ENCODE measurements around the gene FASTK.
"Not testable (repeated sequence)": the region's sequence is repeated elsewhere in the genome, so short reads cannot be mapped to it uniquely, and the experiment has no call there.

The FASTK gene

GRCh38 chr7:151046603-151047573 is 33.7 kb downstream of the FASTK start:
- peak; percentile 47 for DNase-seq (ENCODE audit: low read depth)

DNA sequence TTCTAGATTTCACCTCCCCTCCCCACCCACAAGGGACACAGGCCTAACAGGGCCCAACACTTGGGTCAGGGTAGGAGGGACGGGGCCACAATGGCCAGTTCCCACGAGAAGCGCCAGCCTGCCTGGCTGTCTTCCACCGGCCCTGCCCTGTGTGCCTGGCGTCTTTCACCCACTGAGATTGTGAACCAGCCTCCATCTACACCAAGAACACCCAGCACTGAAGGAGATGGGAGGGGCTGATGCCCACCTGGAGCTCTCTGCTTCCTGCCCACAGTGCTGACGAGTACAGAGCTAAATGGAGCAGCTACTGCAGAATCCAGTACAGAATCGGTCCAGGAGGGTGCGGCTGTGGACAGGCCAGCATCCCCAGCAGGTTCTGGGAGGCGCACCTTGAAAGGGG is 34.6 kb downstream of the FASTK start:
- no peak for DNase-seq (ENCODE audit: low read depth)

DNA sequence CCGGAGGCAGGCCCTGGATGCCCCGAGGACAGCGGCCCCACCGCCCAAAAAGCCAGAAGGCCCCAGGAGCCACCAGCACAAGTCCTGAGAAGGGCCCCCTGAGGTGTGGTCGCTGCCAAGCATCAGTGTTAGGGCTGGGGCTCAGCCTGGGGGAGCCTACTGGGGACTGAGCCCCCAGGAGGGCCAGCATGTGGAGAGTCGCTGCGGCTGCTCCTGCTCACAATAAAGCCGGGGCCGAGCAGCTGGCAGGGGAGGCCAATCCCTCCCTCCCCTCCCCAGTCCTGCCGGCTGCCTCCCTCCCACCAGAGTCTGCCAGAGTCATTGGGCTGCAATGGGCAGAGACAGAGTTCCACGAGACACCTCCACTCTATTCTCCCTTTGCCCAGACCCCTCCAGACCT is 35.3 kb downstream of the FASTK start:
- DNase-seq (ENCODE audit: low read depth): no peak

GRCh38 chr7:151043959-151044358 is 36.6 kb downstream of the FASTK start:
- no peak for DNase-seq (ENCODE audit: low read depth)

- not testable (repeated sequence) for DNase-seq (ENCODE audit: low read depth)
Observed at GRCh38 chr7:151043449-151043848, 37.2 kb downstream of the FASTK start.

GRCh38 chr7:151040616-151041375 is 39.8 kb downstream of the FASTK start:
- no peak for DNase-seq (ENCODE audit: low read depth)

DNA sequence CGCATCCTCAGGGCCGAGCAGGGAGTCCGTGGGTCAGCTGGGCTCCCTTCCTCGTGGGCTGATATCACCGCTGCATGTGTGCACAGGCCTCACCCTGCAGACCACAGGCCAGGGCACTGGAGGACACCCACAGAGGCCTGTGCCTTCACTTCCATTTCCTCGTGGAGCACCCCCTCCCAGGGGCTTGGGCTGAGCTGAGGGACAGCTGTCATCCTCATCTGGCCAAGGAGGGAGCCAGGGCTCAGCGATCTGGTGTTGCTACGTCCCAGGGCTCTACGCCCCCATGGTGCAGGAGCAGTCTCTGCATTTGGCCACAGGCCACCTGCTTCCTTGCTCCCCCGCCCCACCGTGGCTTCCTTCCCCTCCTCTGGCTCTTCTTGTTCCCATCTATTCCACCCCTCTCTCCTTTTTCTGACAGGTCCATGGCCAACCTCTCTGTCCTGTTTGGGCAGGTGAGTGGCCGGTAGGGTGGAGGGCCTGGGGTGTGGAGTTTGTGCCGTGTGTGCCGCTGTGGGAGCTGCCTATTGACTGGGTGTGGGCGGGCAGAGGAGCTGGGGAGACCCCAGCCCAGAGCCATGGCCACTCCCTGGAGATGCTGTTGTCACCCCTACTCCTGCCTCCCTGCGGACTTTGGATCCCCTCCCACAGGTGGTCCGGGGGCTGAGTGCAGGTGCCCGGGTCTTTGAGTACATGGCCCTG is 40.6 kb downstream of the FASTK start:
- no peak for DNase-seq (ENCODE audit: low read depth)

GRCh38 chr7:151038951-151039849 is 41.4 kb downstream of the FASTK start:
- DNase-seq (ENCODE audit: low read depth): peak; percentile 86

GRCh38 chr7:151035902-151036301 is 44.7 kb downstream of the FASTK start:
- DNase-seq (ENCODE audit: low read depth): no peak

DNA sequence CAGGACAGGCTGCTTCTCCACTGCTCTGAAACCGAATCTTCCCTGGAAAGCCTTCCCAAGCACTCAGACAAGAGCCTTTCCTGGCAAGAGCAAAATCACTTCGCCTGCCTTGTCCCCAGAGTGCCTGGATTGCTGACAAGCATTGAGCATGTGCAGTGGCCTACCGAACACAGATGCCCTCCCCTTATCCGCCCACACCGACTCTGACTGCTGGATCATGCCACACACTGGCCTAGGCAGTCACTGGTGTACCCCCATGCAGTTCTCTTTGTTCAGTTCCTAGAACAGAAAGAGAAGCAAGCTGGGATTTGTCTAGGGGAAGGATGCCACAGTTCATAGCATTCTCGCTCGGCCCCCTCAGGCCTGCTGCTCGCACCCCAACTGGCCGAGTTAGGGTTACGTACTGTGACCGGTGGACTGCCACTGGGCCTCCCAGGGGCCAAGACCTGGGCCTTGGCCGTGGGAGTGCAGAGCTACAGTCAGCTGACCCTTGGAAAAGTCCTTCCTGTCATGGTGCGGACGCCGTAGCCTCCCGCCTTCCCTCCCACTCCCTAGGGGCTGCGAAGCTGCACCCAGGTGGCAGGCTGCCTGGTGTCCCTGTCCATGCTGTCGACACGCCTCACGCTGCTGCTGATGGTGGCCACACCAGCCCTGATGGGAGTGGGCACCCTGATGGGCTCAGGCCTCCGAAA is 45.4 kb downstream of the FASTK start:
- no peak for DNase-seq (ENCODE audit: low read depth)

- no peak for DNase-seq (ENCODE audit: low read depth)
Observed at GRCh38 chr7:151034312-151035025, 46.1 kb downstream of the FASTK start.

DNA sequence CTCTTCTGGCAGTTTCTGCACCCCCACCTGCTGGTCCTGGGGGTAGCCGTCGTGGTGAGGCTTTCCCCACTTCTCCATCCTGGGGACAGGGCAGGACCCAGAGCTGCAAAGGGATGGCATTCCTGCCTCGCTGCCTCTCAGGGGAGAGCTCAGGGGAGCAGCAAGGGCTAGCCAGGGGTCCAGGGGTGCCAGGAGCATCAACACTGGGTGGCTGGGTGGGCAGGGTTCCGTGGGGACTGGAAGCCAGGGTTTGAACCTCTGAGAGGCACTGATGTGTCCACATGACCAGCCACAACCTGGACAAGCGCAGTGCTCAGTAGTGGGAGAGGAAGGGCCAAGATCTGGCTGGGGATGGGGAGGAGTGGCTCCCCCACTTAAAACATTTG is 46.8 kb downstream of the FASTK start:
- no peak for DNase-seq (ENCODE audit: low read depth)

DNA sequence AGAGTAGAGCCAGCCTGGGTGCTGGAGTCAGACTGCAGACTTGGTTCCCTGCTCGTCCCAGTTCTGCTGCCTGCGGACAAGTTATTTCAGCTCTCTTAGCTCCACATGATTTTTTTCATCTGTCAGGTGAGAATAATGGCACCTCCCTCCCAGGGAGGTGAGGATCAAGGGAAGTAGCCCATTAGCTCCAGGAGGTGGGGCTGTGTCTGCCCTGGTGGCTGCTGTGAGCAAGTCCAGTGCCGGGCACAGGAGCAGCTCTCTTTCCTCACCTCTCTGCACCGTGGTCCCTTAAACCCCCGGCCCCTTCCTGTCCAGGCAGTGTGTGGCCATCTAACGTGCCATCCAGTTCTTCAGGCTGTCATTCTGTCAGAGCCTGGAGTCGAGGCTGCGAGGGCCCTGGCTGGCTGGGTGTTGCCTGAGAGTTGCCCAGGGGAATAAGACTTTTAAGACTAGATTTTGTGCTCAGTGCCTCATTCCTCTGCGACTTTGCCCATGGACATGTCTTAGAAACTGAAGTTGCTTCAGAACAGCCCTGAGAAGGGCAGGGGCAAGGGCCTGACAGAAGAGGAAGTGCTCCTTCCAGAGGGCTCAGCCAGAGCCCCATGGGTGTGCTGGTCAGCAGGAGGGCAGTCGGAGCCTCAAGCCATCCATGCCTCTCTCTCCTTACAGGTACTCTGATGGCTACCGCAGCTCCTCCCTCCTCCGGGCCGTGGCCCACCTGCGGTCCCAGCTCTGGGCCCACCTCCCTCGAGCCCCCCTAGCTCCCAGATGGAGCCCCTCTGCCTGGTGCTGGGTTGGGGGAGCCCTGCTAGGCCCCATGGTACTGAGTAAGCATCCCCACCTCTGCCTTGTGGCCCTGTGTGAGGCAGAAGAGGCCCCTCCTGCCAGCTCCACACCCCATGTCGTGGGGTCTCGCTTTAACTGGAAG is 47.4 kb downstream of the FASTK start:
- no peak for DNase-seq (ENCODE audit: low read depth)

DNA sequence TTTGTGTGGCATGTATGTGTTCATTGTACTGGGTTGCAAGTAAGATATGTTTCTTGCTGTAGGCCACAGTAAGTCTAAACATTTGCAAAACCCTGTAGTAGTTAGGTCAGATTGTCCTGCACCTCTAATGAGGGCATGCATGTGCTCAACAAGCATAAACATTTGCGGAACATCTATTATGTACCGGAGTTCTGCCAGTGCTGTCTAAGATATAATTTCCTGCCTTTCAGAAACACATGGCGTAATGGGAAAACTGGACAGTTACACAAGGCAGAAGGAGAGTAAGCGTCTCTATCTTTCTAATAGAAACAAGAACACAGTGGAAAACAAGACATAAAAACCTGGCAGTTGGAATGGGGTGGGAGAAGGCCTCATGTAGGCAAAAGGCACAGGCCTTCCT is 49.6 kb downstream of the FASTK start:
- DNase-seq (ENCODE audit: low read depth): peak; percentile 30

GRCh38 chr7:151028948-151029501 is 51.6 kb downstream of the FASTK start:
- no peak for DNase-seq (ENCODE audit: low read depth)

GRCh38 chr7:151028131-151028947 is 52.3 kb downstream of the FASTK start, which contains the start of gene ABCB8:
Gene ABCB8, plus strand, starts transcription at chr7:151028450. Its CDS starts 66 bp downstream, at chr7:151028516.
- DNase-seq (ENCODE audit: low read depth): peak; percentile 98

DNA sequence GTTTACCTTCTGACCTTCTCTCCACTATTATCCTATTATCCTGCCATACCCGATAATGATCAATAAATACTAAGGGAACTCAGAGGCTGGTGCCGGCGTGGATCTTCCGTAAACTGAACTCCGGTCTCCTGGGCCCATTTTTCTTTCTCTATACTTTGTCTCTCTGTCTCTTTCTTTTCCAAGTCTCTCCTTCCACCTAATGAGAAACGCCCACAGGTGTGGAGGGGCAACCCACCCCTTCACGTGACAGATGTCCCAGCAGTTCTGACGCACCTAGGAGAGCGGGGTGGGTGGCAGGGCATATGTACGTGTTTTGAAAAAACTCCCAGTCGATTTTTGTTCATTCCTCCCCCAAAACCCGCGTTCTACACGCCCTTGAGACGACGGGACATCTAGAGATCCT is 52.9 kb downstream of the FASTK start:
- DNase-seq (ENCODE audit: low read depth): not testable (repeated sequence)

Measured in fibroblast of gingiva (primary cell).